Mesenchymal stem cell (in vitro differentiated cells and primary cell): ENCODE measurements around the gene HPSE.

Experiments
- DNase-seq: peaks from one replicate; pipeline ENCODE4 v3.0.0-alpha.2; 2013
- H2AFZ ChIP-seq: one replicate; pipeline ENCODE4 v1.6.1; 2013; ENCODE audit warnings: low read depth, mild to moderate bottlenecking, control low read depth, inconsistent platforms, low read length, moderate library complexity
- H2AK5ac ChIP-seq: 2 replicates; pipeline ENCODE4 v1.6.1; 2013; ENCODE audit warnings: low read length, moderate library complexity, mild to moderate bottlenecking, inconsistent platforms; ENCODE audit not compliant: severe bottlenecking
- H2BK120ac ChIP-seq: one replicate; pipeline ENCODE4 v1.6.1; 2013; ENCODE audit warnings: low read depth, mild to moderate bottlenecking, inconsistent platforms, low read length, moderate library complexity
- H2BK12ac ChIP-seq, 2 experiments: one replicate each; pipeline ENCODE4 v1.6.1; 2013; ENCODE audit warnings: inconsistent platforms in 2 of 2, low read length in 2 of 2, mild to moderate bottlenecking in 2 of 2, moderate library complexity in 2 of 2, control low read depth in 1 of 2
- H2BK15ac ChIP-seq: one replicate; pipeline ENCODE4 v1.6.1; 2013; ENCODE audit warnings: mild to moderate bottlenecking, low read depth, inconsistent platforms; ENCODE audit not compliant: poor library complexity, severe bottlenecking
- H2BK5ac ChIP-seq: 2 replicates; pipeline ENCODE4 v1.6.1; 2013; ENCODE audit warnings: low read depth, mild to moderate bottlenecking, low read length, control low read depth, inconsistent platforms; ENCODE audit not compliant: poor library complexity, severe bottlenecking
- H3K14ac ChIP-seq, 2 experiments: one replicate each; pipeline ENCODE4 v1.6.1; 2013; ENCODE audit warnings: inconsistent platforms in 2 of 2, low read length in 2 of 2, control low read depth in 1 of 2, mild to moderate bottlenecking in 1 of 2, moderate library complexity in 1 of 2
- H3K18ac ChIP-seq, 2 experiments: one replicate each; pipeline ENCODE4 v1.6.1; 2013; ENCODE audit warnings: inconsistent platforms in 2 of 2, low read length in 2 of 2, control low read depth in 1 of 2, low read depth in 1 of 2, mild to moderate bottlenecking in 1 of 2
- H3K23ac ChIP-seq, 2 experiments: one replicate each; pipeline ENCODE4 v1.6.1; 2013; ENCODE audit warnings: inconsistent platforms in 2 of 2, low read length in 2 of 2, mild to moderate bottlenecking in 2 of 2, moderate library complexity in 2 of 2, control low read depth in 1 of 2
- H3K27ac ChIP-seq: 2 replicates; pipeline ENCODE4 v1.5.1; 2013; ENCODE audit warnings: mild to moderate bottlenecking, moderate library complexity, low read length, control low read depth, inconsistent platforms; ENCODE audit not compliant: poor library complexity, severe bottlenecking
- H3K27me3 ChIP-seq, 2 experiments: 2 replicates each; pipeline versions ENCODE4 v1.6.1 to v1.7.0; 2013; ENCODE audit warnings: low read length in 2 of 2, mild to moderate bottlenecking in 2 of 2, moderate library complexity in 2 of 2, control low read depth in 1 of 2, inconsistent platforms in 1 of 2; ENCODE audit not compliant: control insufficient read depth in 1 of 2, insufficient read depth in 1 of 2
- H3K36me3 ChIP-seq, 2 experiments: 2 replicates each; pipeline versions ENCODE4 v1.6.1 to v1.7.0; 2013; ENCODE audit warnings: low read length in 2 of 2, control low read depth in 1 of 2, inconsistent platforms in 1 of 2, low read depth in 1 of 2, mild to moderate bottlenecking in 1 of 2; ENCODE audit not compliant: insufficient read depth in 2 of 2, control insufficient read depth in 1 of 2
- H3K4ac ChIP-seq, 2 experiments: one replicate each; pipeline ENCODE4 v1.6.1; 2013; ENCODE audit warnings: inconsistent platforms in 2 of 2, low read length in 2 of 2, mild to moderate bottlenecking in 2 of 2, moderate library complexity in 2 of 2, control low read depth in 1 of 2, low read depth in 1 of 2
- H3K4me1 ChIP-seq: 2 replicates; pipeline ENCODE4 v1.6.1; 2013; ENCODE audit warnings: low read depth, low read length, control low read depth; ENCODE audit not compliant: control insufficient read depth, insufficient read depth
- H3K4me2 ChIP-seq: 2 replicates; pipeline ENCODE4 v1.6.1; 2013; ENCODE audit warnings: low read length, mild to moderate bottlenecking, inconsistent platforms; ENCODE audit not compliant: poor library complexity, severe bottlenecking
- H3K4me3 ChIP-seq, 2 experiments: 2 replicates each; pipeline versions ENCODE4 v1.5.1 to v1.7.0; 2013; ENCODE audit warnings: low read length in 2 of 2, mild to moderate bottlenecking in 2 of 2, control low read depth in 1 of 2, low read depth in 1 of 2; ENCODE audit not compliant: insufficient read depth in 1 of 2
- H3K79me1 ChIP-seq: replicated peaks from 2 replicates; pipeline ENCODE4 v1.6.1; 2013; ENCODE audit warnings: mild to moderate bottlenecking, control low read depth, low read length, inconsistent platforms; ENCODE audit not compliant: poor library complexity, severe bottlenecking
- H3K9ac ChIP-seq: 2 replicates; pipeline ENCODE4 v1.7.0; 2013; ENCODE audit warnings: mild to moderate bottlenecking, low read length, moderate library complexity
- H3K9me3 ChIP-seq: 2 replicates; pipeline ENCODE4 v1.7.0; 2013; ENCODE audit warnings: mild to moderate bottlenecking, low read length; ENCODE audit not compliant: control insufficient read depth
- H4K8ac ChIP-seq: one replicate; pipeline ENCODE4 v1.6.1; 2013; ENCODE audit warnings: inconsistent platforms, mild to moderate bottlenecking, low read length, moderate library complexity
- H4K91ac ChIP-seq: one replicate; pipeline ENCODE4 v1.6.1; 2013; ENCODE audit warnings: mild to moderate bottlenecking, low read length, inconsistent platforms
- WGBS: methylation state at CpG from one replicate; pipeline ENCODE4 v1.1.7; 2013; ENCODE audit warnings: mixed read lengths; 5-methylcytosine and 5-hydroxymethylcytosine counted together

HPSE gene

GRCh38 chr4:83263106-83263505 lies 71.5 kb downstream of the HPSE start:
- Histone ChIP-seq H2AK5ac (no peak overlapping the region), H2BK120ac (no peak overlapping the region)
- DNase-seq, result no peak

GRCh38 chr4:83262682-83263081 lies 72.0 kb downstream of the HPSE start:
- Histone ChIP-seq H3K79me1 (no peaks in the 10 kb centered on the region), H3K4me2 (no peak overlapping the region), H2AK5ac (no peak overlapping the region), H3K27me3 (no peaks in the 10 kb centered on the region), H4K91ac (no peak overlapping the region), H3K9ac (no peak overlapping the region), H2BK5ac (no peak overlapping the region), H4K8ac (no peak overlapping the region), H3K4ac (no peak overlapping the region), H3K18ac (no peak overlapping the region), H3K36me3 (peaks cover 0 to 19% of the 10 kb centered on the region in 2 experiments), H2BK15ac (no peak overlapping the region), H3K4me1 (peaks cover 8% of the 10 kb centered on the region), H3K9me3 (no peaks in the 10 kb centered on the region), H3K14ac (no peak overlapping the region), H2AFZ (no peak overlapping the region), H3K27ac (no peak overlapping the region), H2BK120ac (no peak overlapping the region), H3K23ac (no peak overlapping the region), H3K4me3 (no peak overlapping the region), H2BK12ac (no peak overlapping the region)
- DNase-seq, result no peak
- WGBS, result 100% methylated on average over 2 of the region's 2 CpGs

More at GRCh38 chr4:83263106-83263505, 71.5 kb downstream of the HPSE start:
- 100% methylated on average over 1 of the region's 1 CpG for WGBS
- Histone ChIP-seq H3K4ac (no peak overlapping the region), H3K4me3 (no peak overlapping the region), H2AFZ (no peak overlapping the region), H4K91ac (no peak overlapping the region), H2BK5ac (no peak overlapping the region), H3K9ac (no peak overlapping the region), H3K9me3 (no peaks in the 10 kb centered on the region), H4K8ac (no peak overlapping the region), H3K79me1 (no peaks in the 10 kb centered on the region), H3K36me3 (peaks cover 0 to 20% of the 10 kb centered on the region in 2 experiments), H3K4me1 (peaks cover 4% of the 10 kb centered on the region), H2BK15ac (no peak overlapping the region), H3K18ac (no peak overlapping the region), H3K4me2 (no peak overlapping the region), H3K27me3 (no peaks in the 10 kb centered on the region), H2BK12ac (no peak overlapping the region), H3K23ac (no peak overlapping the region), H3K14ac (no peak overlapping the region), H3K27ac (no peak overlapping the region)

- no peaks in the 10 kb centered on the region for H3K79me1 ChIP-seq
- WGBS, result 97% methylated on average over 5 of the region's 5 CpGs
Measured at GRCh38 chr4:83261307-83261706, 73.3 kb downstream of the HPSE start.

GRCh38 chr4:83259586-83259985 lies 75.1 kb downstream of the HPSE start:
- no peak for DNase-seq
- Histone ChIP-seq H2AFZ (no peak overlapping the region), H2BK12ac (no peak overlapping the region), H3K4ac (no peak overlapping the region), H3K4me3 (no peak overlapping the region), H3K23ac (no peak overlapping the region), H3K9me3 (no peaks in the 10 kb centered on the region), H2AK5ac (no peak overlapping the region), H4K8ac (no peak overlapping the region), H3K4me1 (peaks cover 11% of the 10 kb centered on the region), H2BK5ac (no peak overlapping the region), H3K79me1 (no peaks in the 10 kb centered on the region), H3K27me3 (no peaks in the 10 kb centered on the region), H2BK15ac (no peak overlapping the region), H2BK120ac (no peak overlapping the region), H3K9ac (peak overlapping the region; percentile 37), H3K18ac (no peak overlapping the region), H3K36me3 (peaks cover 0 to 17% of the 10 kb centered on the region in 2 experiments), H3K27ac (no peak overlapping the region), H3K14ac (no peak overlapping the region), H4K91ac (no peak overlapping the region), H3K4me2 (no peak overlapping the region)
- WGBS, result no CpG with 5 or more reads among the region's 1 CpG

More at GRCh38 chr4:83261307-83261706, 73.3 kb downstream of the HPSE start:
- Histone ChIP-seq H2BK5ac (no peak overlapping the region), H3K4me1 (peaks cover 7% of the 10 kb centered on the region), H4K8ac (no peak overlapping the region), H3K27ac (no peak overlapping the region), H2BK12ac (no peak overlapping the region), H2BK15ac (no peak overlapping the region), H2AK5ac (peak overlapping the region; percentile 21), H3K9me3 (no peaks in the 10 kb centered on the region), H3K4me2 (no peak overlapping the region), H4K91ac (no peak overlapping the region), H3K14ac (no peak overlapping the region), H2AFZ (no peak overlapping the region), H3K27me3 (no peaks in the 10 kb centered on the region), H3K4ac (no peak overlapping the region), H3K4me3 (no peak overlapping the region), H3K9ac (no peak overlapping the region), H3K18ac (no peak overlapping the region), H2BK120ac (no peak overlapping the region), H3K36me3 (peaks cover 0 to 17% of the 10 kb centered on the region in 2 experiments), H3K23ac (no peak overlapping the region)
- DNase-seq, result no peak
